Pancreas (tissue), 10 donors: ENCODE data around the gene ZGPAT. TPM values are rescaled to one million over a fixed set of nuclear protein-coding genes. Genes with fewer than 3 reads are reported as not detected.
A peak's percentile ranks its signal among the peaks of the same experiment; 100 is the strongest.

Experiments used
- ATAC-seq, 4 donors: fragments of 200-7000 bp; cut with Tn5 transposase; one replicate each; pipeline versions ENCODE4 v1.8.0 to v1.9.1; 2020; ENCODE audit warnings: mild to moderate bottlenecking in 4 of 4, moderate library complexity in 4 of 4
- DNase-seq, 6 donors: peaks; one replicate each; pipeline ENCODE4 v3.0.0-alpha.2; 2020
- FAIRE-seq: peaks from 2 replicates; lab custom pipeline; 2012; peaks lifted over from hg19 to GRCh38; lab: Jason Lieb, UNC
- H3K27ac ChIP-seq, 4 donors: fragments of 200-600 bp; sonication (generic); 1 replicate in 3 of 4; 2 replicates in 1 of 4; pipeline versions ENCODE4 v1.5.0 to v1.8.0; 2020
- H3K27me3 ChIP-seq, 4 donors: fragments of 200-600 bp; one replicate each; pipeline ENCODE4 v1.8.0; 2021
- H3K36me3 ChIP-seq, 3 donors: fragments of 200-600 bp; sonication (generic) in 1 of 3; one replicate each; pipeline versions ENCODE4 v1.5.0 to v1.8.0; 2020 to 2021
- H3K4me1 ChIP-seq, 3 donors: fragments of 200-600 bp; one replicate each; pipeline ENCODE4 v1.8.0; 2021
- H3K4me3 ChIP-seq, 4 donors: fragments of 200-600 bp; sonication (generic) in 2 of 4; one replicate each; pipeline versions ENCODE4 v1.5.0 to v1.8.0; 2020 to 2021
- H3K9me3 ChIP-seq, 4 donors: fragments of 200-600 bp; one replicate each; pipeline ENCODE4 v1.8.0; 2021
- WGBS, 2 donors: extraction: QIAGEN DNeasy Blood & Tissue Kit; methylation state at CpG; one replicate each; pipeline ENCODE4 v1.1.7; 2013; 5-methylcytosine and 5-hydroxymethylcytosine counted together
- intact Hi-C, 3 donors: fragments of 100-400 bp; cut with DNase I; formaldehyde crosslinking; loops; one replicate each; pipeline versions ENCODE4 v1.11.1 to v1.14.2; 2022
- polyA plus RNA-seq, 2 donors: library from polyadenylated mRNA; stranded (reverse); fragments of 200-250 nt; gene quantifications; one replicate each; pipeline ENCODE4 v1.2.3, GENCODE V29; 2013
- total RNA-seq, 6 donors: library from RNA; stranded (reverse); fragmentation: NEBNext Ultra II Directional in 4 of 6; extraction: Animal tissue kit (Norgen Biotek cat#: 25700) in 4 of 6; gene quantifications; one replicate each; pipeline versions ENCODE4 v1.2.1 to v1.2.4, GENCODE V29; 2021 to 2023
- TF ChIP-seq, protein P1 (sequence below), 4 donors: fragments of 200-600 bp; sonication (generic) in 3 of 4; IDR thresholded peaks; one replicate each; pipeline versions ENCODE4 v1.5.0 to v1.8.0; 2021; ENCODE audit warnings: antibody characterized with exemption in 4 of 4
- donor health status: healthy with polysubstance abuse.
- donor health status: DM: no; HTN: no; CAD: no; lungs with moderate emphysema.
- donor health status: DM: no; HTN: no; CAD: no.
- donor health status: control.
- donor health status: control.
- donor health status: Bipolar disorder and iron deficiency.
- donor health status: DM: yes; HTN: yes; CAD: no.
- donor health status: DM: no; HTN: no; CAD: no.
- donor health status: DM: no; HTN: no; CAD: no.
- donor health status: DM: yes; HTN: yes; CAD: no.

Gene ZGPAT
- total and polyA plus RNA-seq, 8 donors: 9.3 to 61.6 (median 12.3) TPM

DNA sequence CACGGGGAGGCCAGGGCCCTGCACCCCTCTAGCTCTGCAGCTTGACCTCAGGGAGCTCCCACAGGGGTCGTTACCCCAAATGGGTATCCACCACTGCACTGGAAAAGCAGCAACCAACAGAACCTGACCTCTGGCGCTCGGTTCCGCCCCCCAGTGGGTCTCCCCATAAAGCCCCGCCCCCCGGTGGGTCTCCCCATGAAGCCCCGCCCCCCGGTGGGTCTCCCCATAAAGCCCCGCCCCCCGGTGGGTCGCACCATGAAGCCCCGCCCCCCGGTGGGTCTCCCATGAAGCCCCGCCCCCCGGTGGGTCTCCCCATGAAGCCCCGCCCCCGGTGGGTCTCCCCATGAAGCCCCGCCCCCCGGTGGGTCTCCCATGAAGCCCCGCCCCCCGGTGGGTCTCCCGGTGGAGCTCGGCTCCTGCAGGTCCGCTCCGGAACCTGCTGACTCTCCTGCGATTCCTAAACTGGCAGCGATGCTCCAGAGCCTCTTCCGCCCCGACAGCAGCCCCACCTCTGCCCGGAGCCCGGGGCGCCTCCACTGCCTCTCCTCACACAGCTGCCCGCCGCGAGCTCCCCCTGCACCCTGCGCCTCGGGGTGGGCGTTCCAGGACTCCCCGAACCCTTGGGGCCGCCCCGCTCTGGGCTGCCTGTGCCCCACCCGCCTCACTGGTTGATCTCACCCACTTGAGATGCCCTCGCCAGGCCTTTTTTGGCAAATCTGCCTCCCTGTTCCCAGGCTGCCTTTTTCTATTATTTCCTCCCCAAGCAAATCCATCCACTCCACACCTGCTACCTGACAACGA, 43.8 kb downstream of the ZGPAT start:
- Histone ChIP-seq H3K27me3 (no peaks in the 10 kb centered on the region), H3K27ac (no peak overlapping the region), H3K9me3 (no peaks in the 10 kb centered on the region), H3K4me1 (no peaks in the 10 kb centered on the region), H3K4me3 (no peak overlapping the region), H3K36me3 (no peaks in the 10 kb centered on the region)
- 58 to 64% methylated on average over 23 to 44 of the region's 45 CpGs for WGBS, 2 donors
- FAIRE-seq (no peak), DNase-seq (peak in 2 of 6 donors; percentile 26 to 78), ATAC-seq (no peak)
- TF ChIP-seq, protein P1, sequence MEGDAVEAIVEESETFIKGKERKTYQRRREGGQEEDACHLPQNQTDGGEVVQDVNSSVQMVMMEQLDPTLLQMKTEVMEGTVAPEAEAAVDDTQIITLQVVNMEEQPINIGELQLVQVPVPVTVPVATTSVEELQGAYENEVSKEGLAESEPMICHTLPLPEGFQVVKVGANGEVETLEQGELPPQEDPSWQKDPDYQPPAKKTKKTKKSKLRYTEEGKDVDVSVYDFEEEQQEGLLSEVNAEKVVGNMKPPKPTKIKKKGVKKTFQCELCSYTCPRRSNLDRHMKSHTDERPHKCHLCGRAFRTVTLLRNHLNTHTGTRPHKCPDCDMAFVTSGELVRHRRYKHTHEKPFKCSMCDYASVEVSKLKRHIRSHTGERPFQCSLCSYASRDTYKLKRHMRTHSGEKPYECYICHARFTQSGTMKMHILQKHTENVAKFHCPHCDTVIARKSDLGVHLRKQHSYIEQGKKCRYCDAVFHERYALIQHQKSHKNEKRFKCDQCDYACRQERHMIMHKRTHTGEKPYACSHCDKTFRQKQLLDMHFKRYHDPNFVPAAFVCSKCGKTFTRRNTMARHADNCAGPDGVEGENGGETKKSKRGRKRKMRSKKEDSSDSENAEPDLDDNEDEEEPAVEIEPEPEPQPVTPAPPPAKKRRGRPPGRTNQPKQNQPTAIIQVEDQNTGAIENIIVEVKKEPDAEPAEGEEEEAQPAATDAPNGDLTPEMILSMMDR (IDR thresholded peaks at IDR 0.05): no peak
- intact Hi-C loops: no loop called here

DNA sequence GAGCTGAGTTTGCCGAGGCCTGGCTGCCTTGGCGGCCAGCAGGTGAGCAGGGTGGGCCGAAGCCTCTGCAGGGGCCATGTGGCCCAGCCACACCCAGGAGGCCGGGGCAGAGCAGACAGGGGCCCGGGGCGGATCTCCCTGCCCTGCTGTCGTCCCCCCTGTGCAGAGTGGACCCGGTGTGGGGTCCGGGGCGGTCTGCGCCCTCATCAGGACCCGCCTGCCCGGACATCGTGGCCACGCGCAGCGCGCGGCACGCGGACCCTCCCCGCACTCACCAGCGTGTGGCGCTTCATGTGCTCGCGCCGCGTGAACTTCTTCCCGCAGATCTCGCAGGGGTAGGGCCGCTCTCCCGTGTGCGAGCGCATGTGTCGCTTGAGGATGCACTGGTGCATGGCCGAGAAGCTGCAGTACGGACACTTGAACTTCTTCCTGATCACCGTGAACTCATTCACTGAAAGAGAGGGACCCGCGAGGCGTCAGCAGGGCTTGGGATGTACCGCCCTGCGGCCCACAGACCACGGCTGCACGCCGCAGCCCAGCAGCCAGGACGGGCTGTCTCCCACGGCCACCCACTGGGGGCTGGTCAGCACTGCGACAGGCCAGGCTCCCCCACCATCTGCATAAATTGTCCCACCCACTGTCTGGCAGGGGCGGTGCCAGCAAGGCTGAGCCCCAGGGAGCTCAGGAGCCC, 44.7 kb downstream of the ZGPAT start:
- Histone ChIP-seq H3K9me3 (no peaks in the 10 kb centered on the region), H3K27me3 (no peaks in the 10 kb centered on the region), H3K27ac (no peak overlapping the region), H3K36me3 (no peaks in the 10 kb centered on the region), H3K4me3 (no peak overlapping the region), H3K4me1 (no peaks in the 10 kb centered on the region)
- WGBS, 2 donors: 91 to 93% methylated on average over 48 to 50 of the region's 50 CpGs
- no peak for ATAC-seq
- intact Hi-C loops: no loop called here
- TF ChIP-seq, protein P1 (IDR thresholded peaks at IDR 0.05): no peak
- DNase-seq: peak in 1 of 6 donors; percentile 57
- FAIRE-seq: no peak

DNA sequence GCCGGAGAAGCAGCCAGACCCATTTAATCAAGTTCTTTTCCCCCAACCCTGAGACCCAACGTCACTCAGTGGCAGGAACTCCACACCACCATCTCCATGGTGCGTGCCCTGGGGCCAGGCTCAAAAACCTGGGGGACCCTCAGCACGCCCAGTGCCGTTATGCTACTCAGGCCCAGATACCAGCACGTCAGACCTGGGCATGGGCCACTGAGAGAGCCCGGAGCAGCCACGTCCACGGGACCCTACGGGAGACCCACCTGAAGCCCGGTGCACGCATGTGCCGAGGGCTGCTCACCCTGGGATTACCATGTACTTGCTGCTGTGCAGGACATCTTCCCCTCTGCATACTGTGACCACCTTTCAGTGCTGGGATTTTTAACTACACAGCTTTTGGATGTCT, 45.5 kb downstream of the ZGPAT start:
- FAIRE-seq (no peak), DNase-seq (peak in 1 of 6 donors; percentile 12), ATAC-seq (no peak)
- no peaks in the 10 kb centered on the region for H3K27me3 ChIP-seq
- 88 to 90% methylated on average over 13 of the region's 13 CpGs for WGBS, 2 donors
- H3K4me1 ChIP-seq: no peaks in the 10 kb centered on the region
- no peaks in the 10 kb centered on the region for H3K36me3 ChIP-seq
- H3K4me3 ChIP-seq: no peak overlapping the region
- TF ChIP-seq, protein P1 (IDR thresholded peaks at IDR 0.05): no peak
- H3K27ac ChIP-seq: no peak overlapping the region
- intact Hi-C loops: no loop called here
- no peaks in the 10 kb centered on the region for H3K9me3 ChIP-seq

DNA sequence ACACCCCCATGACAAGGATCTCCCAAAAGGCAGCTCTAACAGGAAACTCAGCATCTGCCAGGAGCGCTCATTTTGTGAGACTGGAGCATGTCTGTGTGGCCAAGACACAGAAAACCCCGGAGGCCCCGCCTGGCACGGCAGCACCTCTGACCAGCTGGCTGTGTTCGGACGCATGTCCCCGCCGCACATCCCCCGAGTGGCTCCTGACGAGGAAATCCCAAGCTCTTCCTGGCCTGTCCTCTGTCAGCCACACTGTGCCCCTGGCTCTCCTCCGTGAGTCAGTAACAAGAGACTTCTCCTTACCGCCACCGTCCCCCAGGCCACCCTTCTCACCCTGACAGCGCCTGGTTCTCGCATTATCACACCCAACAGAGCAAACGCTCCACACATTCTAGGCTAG, 46.2 kb downstream of the ZGPAT start:
- FAIRE-seq: no peak

More for the DNA sequence above, 46.2 kb downstream of the ZGPAT start:
- no peaks in the 10 kb centered on the region for H3K27me3 ChIP-seq
- intact Hi-C loops: no loop called here
- TF ChIP-seq, protein P1 (IDR thresholded peaks at IDR 0.05): no peak
- no peaks in the 10 kb centered on the region for H3K9me3 ChIP-seq
- no peaks in the 10 kb centered on the region for H3K4me1 ChIP-seq
- no peak overlapping the region for H3K27ac ChIP-seq
- WGBS, 2 donors: 80 to 86% methylated on average over 16 of the region's 16 CpGs
- ATAC-seq (no peak), DNase-seq (peak in 1 of 6 donors; percentile 12)
- H3K4me3 ChIP-seq: no peak overlapping the region
- H3K36me3 ChIP-seq: no peaks in the 10 kb centered on the region
